Cardiac fibroblast (primary cell): Measurements from ENCODE around the gene MMP2.

Experiments
- DNase-seq, 2 donors: peaks; one replicate each; pipeline versions ENCODE4 v3.0.0 to v3.0.0-alpha.2; 2010; ENCODE audit warnings: low read depth in 2 of 2
- H3K4me3 ChIP-seq, 2 donors: replicated peaks in 1 of 2; 1 replicate in 1 of 2; 2 replicates in 1 of 2; pipeline ENCODE4 v1.5.1; 2011; ENCODE audit warnings: low read depth in 2 of 2, low read length in 2 of 2, mild to moderate bottlenecking in 2 of 2, moderate library complexity in 1 of 2
- CTCF ChIP-seq: IDR thresholded peaks from one replicate; pipeline ENCODE4 v1.5.1; 2011; ENCODE audit warnings: low read depth, mild to moderate bottlenecking, low read length, inconsistent platforms

The MMP2 gene

GRCh38 chr16:55503726-55504550, 24.9 kb downstream of the MMP2 start:
- no peak overlapping the region for H3K4me3 ChIP-seq
- TF ChIP-seq CTCF, result no peak
- no peak for DNase-seq

- no peak for DNase-seq
- no peak overlapping the region for H3K4me3 ChIP-seq
- TF ChIP-seq CTCF, result no peak
These were observed 26.5 kb downstream of the MMP2 start for GRCh38 chr16:55505333-55506015.

GRCh38 chr16:55506083-55506482, 27.1 kb downstream of the MMP2 start:
- H3K4me3 ChIP-seq, result no peak overlapping the region
- DNase-seq, result no peak
- TF ChIP-seq CTCF, result no peak

GRCh38 chr16:55506708-55507107, 27.7 kb downstream of the MMP2 start:
- H3K4me3 ChIP-seq, result no peak overlapping the region
- TF ChIP-seq CTCF, result no peak
- DNase-seq, result no peak

- peak overlapping the region; percentile 72 to 82 for H3K4me3 ChIP-seq
- TF ChIP-seq CTCF, result no peak
- no peak for DNase-seq
These were observed 29.4 kb downstream of the MMP2 start for GRCh38 chr16:55508271-55508921.

- no peak for TF ChIP-seq CTCF
- peak within 1 kb of the TSS; percentile 72 to 82 for H3K4me3 ChIP-seq
- DNase-seq, result peak; percentile 90 to 92
These were observed 30.2 kb downstream of the MMP2 start, which contains the start of gene LPCAT2 for GRCh38 chr16:55508941-55509931. LPCAT2 (plus strand) TSS chr16:55509072; CDS start chr16:55509182, 110 bp downstream.
